ENCODE results near the gene NXPH1. TPM values are rescaled to one million over a fixed set of nuclear protein-coding genes. Genes with fewer than 3 reads are reported as not detected.

The NXPH1 gene
- total and polyA plus RNA-seq, 9 of the 15 experiments (the other 6 are each of a cell fraction or from before 2014, with no cell fraction given) = 0.16 TPM; not detected in 8

DNA sequence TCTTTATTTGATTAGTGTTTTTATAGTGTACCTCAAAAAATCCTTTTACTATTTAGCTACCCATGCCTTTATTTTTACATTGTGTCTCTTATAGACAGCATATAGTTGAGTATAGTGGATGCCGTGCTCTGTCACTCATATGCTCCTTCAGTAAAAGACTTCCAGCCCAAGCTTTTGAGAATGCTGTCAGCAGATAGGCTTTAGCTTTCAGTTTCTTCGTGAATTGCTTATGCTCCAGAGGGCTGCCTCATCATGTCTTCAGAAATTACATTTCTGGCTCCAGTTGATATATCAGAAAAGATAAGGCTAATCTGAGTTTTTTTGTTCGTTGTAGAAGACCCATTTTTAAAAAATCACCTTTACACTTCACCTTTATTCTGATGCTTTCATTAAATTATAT, 332.0 kb downstream of the NXPH1 start (continued):
- TF ChIP-seq ERF (CRISPR knock-in tag; IDR thresholded peaks at IDR 0.05) (no peak), ZNF282 (CRISPR knock-in tag; IDR thresholded peaks at IDR 0.05) (no peak), PPARD (CRISPR knock-in tag; IDR thresholded peaks at IDR 0.05) (no peak), ZNF780A (CRISPR knock-in tag; IDR thresholded peaks at IDR 0.05) (no peak), TOE1 (IDR thresholded peaks at IDR 0.05; ENCODE audit: borderline replicate concordance) (no peak), TOE1 (CRISPR knock-in tag; IDR thresholded peaks at IDR 0.05; ENCODE audit: borderline replicate concordance, low read depth) (no peak), RBM39 (optimal IDR thresholded peaks at IDR 0.05; ENCODE audit: low read depth, low read length) (no peak), NCOR1 (IDR thresholded peaks at IDR 0.05) (peak; percentile 40), ZNF239 (CRISPR knock-in tag; IDR thresholded peaks at IDR 0.05) (no peak), RBM15 (IDR thresholded peaks at IDR 0.05; ENCODE audit: insufficient read depth, low read length) (no peak), PHF20 (IDR thresholded peaks at IDR 0.05; ENCODE audit: partially characterized antibody) (no peak), NR2C1 (IDR thresholded peaks at IDR 0.05) (no peak), NR2C1 (tag; IDR thresholded peaks at IDR 0.05) (no peak), XRCC5 (IDR thresholded peaks at IDR 0.05; ENCODE audit: low read depth, low read length) (no peak), KDM5B (IDR thresholded peaks at IDR 0.05; ENCODE audit: insufficient replicate concordance, low read depth, low read length) (no peak), CBFA2T3 (IDR thresholded peaks at IDR 0.05) (peak; percentile 52), FUS (optimal IDR thresholded peaks at IDR 0.05; ENCODE audit: low read depth, low read length) (no peak), BACH1 (tag; IDR thresholded peaks at IDR 0.05) (no peak), POU5F1 (IDR thresholded peaks at IDR 0.05; ENCODE audit: borderline replicate concordance, low read depth, low read length, partially characterized antibody) (no peak), KLF13 (tag; IDR thresholded peaks at IDR 0.05; ENCODE audit: borderline replicate concordance, low read depth) (no peak), NFE2L1 (tag; IDR thresholded peaks at IDR 0.05; ENCODE audit: borderline replicate concordance, low read depth) (no peak), EGR1 (conservative IDR thresholded peaks at IDR 0.05) (no peak), RCOR1 (IDR thresholded peaks at IDR 0.05; ENCODE audit: borderline replicate concordance in 1 of 2, low read depth in 2 of 2, low read length in 2 of 2) (peak in 1 of 2 experiments; percentile 39; a peak in 1 of 4 replicates), PTTG1 (tag; IDR thresholded peaks at IDR 0.05; ENCODE audit: low read depth) (no peak), DDX20 (tag; IDR thresholded peaks at IDR 0.05; ENCODE audit: low read depth) (no peak), KAT2B (IDR thresholded peaks at IDR 0.05; ENCODE audit: low read depth, low read length) (no peak)
- TF ChIP-seq, protein P1, sequence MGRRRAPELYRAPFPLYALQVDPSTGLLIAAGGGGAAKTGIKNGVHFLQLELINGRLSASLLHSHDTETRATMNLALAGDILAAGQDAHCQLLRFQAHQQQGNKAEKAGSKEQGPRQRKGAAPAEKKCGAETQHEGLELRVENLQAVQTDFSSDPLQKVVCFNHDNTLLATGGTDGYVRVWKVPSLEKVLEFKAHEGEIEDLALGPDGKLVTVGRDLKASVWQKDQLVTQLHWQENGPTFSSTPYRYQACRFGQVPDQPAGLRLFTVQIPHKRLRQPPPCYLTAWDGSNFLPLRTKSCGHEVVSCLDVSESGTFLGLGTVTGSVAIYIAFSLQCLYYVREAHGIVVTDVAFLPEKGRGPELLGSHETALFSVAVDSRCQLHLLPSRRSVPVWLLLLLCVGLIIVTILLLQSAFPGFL (CRISPR knock-in tag; IDR thresholded peaks at IDR 0.05) = no peak
- TF ChIP-seq, protein P2, sequence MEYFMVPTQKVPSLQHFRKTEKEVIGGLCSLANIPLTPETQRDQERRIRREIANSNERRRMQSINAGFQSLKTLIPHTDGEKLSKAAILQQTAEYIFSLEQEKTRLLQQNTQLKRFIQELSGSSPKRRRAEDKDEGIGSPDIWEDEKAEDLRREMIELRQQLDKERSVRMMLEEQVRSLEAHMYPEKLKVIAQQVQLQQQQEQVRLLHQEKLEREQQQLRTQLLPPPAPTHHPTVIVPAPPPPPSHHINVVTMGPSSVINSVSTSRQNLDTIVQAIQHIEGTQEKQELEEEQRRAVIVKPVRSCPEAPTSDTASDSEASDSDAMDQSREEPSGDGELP (CRISPR knock-in tag; IDR thresholded peaks at IDR 0.05; ENCODE audit: borderline replicate concordance) = no peak
- TF ChIP-seq, protein P3, sequence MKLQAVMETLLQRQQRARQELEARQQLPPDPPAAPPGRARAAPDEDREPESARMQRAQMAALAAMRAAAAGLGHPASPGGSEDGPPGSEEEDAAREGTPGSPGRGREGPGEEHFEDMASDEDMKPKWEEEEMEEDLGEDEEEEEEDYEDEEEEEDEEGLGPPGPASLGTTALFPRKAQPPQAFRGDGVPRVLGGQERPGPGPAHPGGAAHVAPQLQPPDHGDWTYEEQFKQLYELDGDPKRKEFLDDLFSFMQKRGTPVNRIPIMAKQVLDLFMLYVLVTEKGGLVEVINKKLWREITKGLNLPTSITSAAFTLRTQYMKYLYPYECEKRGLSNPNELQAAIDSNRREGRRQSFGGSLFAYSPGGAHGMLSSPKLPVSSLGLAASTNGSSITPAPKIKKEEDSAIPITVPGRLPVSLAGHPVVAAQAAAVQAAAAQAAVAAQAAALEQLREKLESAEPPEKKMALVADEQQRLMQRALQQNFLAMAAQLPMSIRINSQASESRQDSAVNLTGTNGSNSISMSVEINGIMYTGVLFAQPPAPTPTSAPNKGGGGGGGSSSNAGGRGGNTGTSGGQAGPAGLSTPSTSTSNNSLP (IDR thresholded peaks at IDR 0.05; ENCODE audit: borderline replicate concordance, low read depth, low read length) = no peak
